Lung microvascular endothelial cell (primary cell): ENCODE results near the gene PCBP3. TPM values are rescaled to one million over a fixed set of nuclear protein-coding genes. Genes with fewer than 3 reads are reported as not detected.

Source experiments
- DNase-seq, 2 donors: peaks; one replicate each; pipeline versions ENCODE4 v3.0.0 to v3.0.0-alpha.2; 2010; ENCODE audit warnings: low read depth in 2 of 2
- total RNA-seq: library from RNA; depleted of rRNA; stranded (reverse); fragments of >200 nt; gene quantifications from 2 replicates; pipeline ENCODE4 v1.2.1, GENCODE V29; 2014

The PCBP3 gene
- total RNA-seq, 1 donor from 2014 or later: not detected

- peak; percentile 62 to 71 for DNase-seq
Observed at GRCh38 chr21:45923146-45923545, 279.6 kb downstream of the PCBP3 start.

- no peak for DNase-seq
Observed at GRCh38 chr21:45926281-45926680, 282.8 kb downstream of the PCBP3 start.

GRCh38 chr21:45927032-45927431 is 283.5 kb downstream of the PCBP3 start:
- DNase-seq: no peak

GRCh38 chr21:45927851-45928850 is 284.6 kb downstream of the PCBP3 start:
- DNase-seq: no peak

GRCh38 chr21:45929449-45929848 is 285.9 kb downstream of the PCBP3 start:
- DNase-seq: no peak

GRCh38 chr21:45930231-45930760 is 286.8 kb downstream of the PCBP3 start:
- no peak for DNase-seq

GRCh38 chr21:45930792-45931191 is 287.3 kb downstream of the PCBP3 start:
- no peak for DNase-seq

- DNase-seq: no peak
Observed at GRCh38 chr21:45931397-45931969, 288.0 kb downstream of the PCBP3 start.

- no peak for DNase-seq
Observed at GRCh38 chr21:45932922-45933502, 289.5 kb downstream of the PCBP3 start.

- DNase-seq: no peak
Observed at GRCh38 chr21:45934085-45934484, 290.6 kb downstream of the PCBP3 start.

- no peak for DNase-seq
Observed at GRCh38 chr21:45934554-45934953, 291.0 kb downstream of the PCBP3 start.

GRCh38 chr21:45935628-45936027 is 292.1 kb downstream of the PCBP3 start:
- no peak for DNase-seq

- DNase-seq: no peak
Observed at GRCh38 chr21:45937721-45938452, 294.4 kb downstream of the PCBP3 start.

GRCh38 chr21:45938453-45938755 is 294.9 kb downstream of the PCBP3 start:
- DNase-seq: no peak

- DNase-seq: no peak
Observed at GRCh38 chr21:45938811-45939520, 295.4 kb downstream of the PCBP3 start.

GRCh38 chr21:45939521-45940045 is 296.1 kb downstream of the PCBP3 start:
- no peak for DNase-seq

- no peak for DNase-seq
Observed at GRCh38 chr21:45940091-45940490, 296.6 kb downstream of the PCBP3 start.

GRCh38 chr21:45940621-45941337 is 297.3 kb downstream of the PCBP3 start:
- DNase-seq: no peak

GRCh38 chr21:45941338-45941710 is 297.8 kb downstream of the PCBP3 start:
- no peak for DNase-seq
